ENCODE results near the gene PCAT7. TPM values are rescaled to one million over a fixed set of nuclear protein-coding genes. Genes with fewer than 3 reads are reported as not detected.

Gene PCAT7
- total RNA-seq, 5 donors from 2014 or later (not counting 1 experiment from before 2014, with no cell fraction given), result not detected

- H3K9me3 ChIP-seq, result no peaks in the 10 kb centered on the region
- peaks cover 14 to 29% of the 10 kb centered on the region in 2 donors for H3K27me3 Mint-ChIP-seq
- H3K9me3 Mint-ChIP-seq, result peaks cover 0 to 2% (median 0%) of the 10 kb centered on the region in 3 donors
- no peak overlapping the region for H3K27ac ChIP-seq (ENCODE audit: low read length)
- no peaks in the 10 kb centered on the region for H3K36me3 ChIP-seq (ENCODE audit: control insufficient read depth in 2 of 2, extremely low read depth in 1 of 2, insufficient read depth in 1 of 2, low read length in 1 of 2)
- no peak overlapping the region for H3K27ac Mint-ChIP-seq
- no peaks in the 10 kb centered on the region for H3K36me3 Mint-ChIP-seq
- H3K4me1 Mint-ChIP-seq, result no peaks in the 10 kb centered on the region
- no peak for ATAC-seq (replicated peaks in 1 of 4)
- no peaks in the 10 kb centered on the region for H3K27me3 ChIP-seq (replicated peaks in 1 of 2; ENCODE audit: control insufficient read depth in 2 of 2, extremely low read depth in 1 of 2, insufficient read depth in 2 of 2, low read length in 1 of 2)
- POLR2A ChIA-PET, result no interaction called here
- CTCF ChIA-PET, result no interaction called here
- DNase-seq, result no peak
- 91% methylated on average over 14 of the region's 17 CpGs for WGBS (ENCODE audit: insufficient coverage)
- no peaks in the 10 kb centered on the region for H3K4me1 ChIP-seq (ENCODE audit: control insufficient read depth in 1 of 2, extremely low read depth in 1 of 2, insufficient read depth in 2 of 2, low read length in 2 of 2)
- no peak overlapping the region for H3K4me3 Mint-ChIP-seq
- H3K4me3 ChIP-seq (ENCODE audit: control insufficient read depth in 1 of 2, extremely low read depth in 1 of 2, low read length in 1 of 2), result no peak overlapping the region
Measured at GRCh38 chr9:94568972-94569712, 14.3 kb downstream of the PCAT7 start.

DNA sequence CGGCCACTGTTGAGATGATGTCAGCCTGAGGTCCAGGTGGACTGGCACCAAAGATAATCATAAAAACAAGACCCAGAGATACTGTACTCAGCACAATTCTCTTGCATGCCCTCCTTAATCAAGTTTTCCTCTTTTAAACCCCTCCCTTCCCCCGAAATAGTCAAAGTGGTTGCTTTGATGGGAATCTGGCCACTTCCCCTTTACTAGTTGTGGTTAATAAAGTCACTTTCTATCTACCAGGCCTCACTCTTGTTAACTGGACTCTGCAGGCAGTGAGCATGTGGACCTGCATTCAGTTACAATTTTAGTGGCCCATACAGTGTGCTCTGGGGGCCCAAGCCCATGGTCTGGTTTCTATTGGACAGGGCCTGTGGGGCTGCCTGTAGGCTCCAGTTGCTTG is 21.2 kb downstream of the PCAT7 start:
- no peaks in the 10 kb centered on the region for H3K36me3 ChIP-seq (ENCODE audit: control insufficient read depth in 2 of 2, extremely low read depth in 1 of 2, insufficient read depth in 1 of 2, low read length in 1 of 2)
- Mint-ChIP-seq H3K4me3 (no peak overlapping the region), H3K4me1 (no peaks in the 10 kb centered on the region), H3K27ac (no peak overlapping the region), H3K9me3 (no peaks in the 10 kb centered on the region), H3K36me3 (no peaks in the 10 kb centered on the region), H3K27me3 (peaks cover 16 to 36% of the 10 kb centered on the region in 2 donors)
- ChIA-PET CTCF (interaction anchor here in 1 of 2 donors (0.5 kb wide), 1 partner anchor 26 kb away, joined by 5 read pairs; no protein-coding TSS in a partner anchor), POLR2A (no interaction called here)
- H3K27ac ChIP-seq (ENCODE audit: low read length), result no peak overlapping the region
- no peaks in the 10 kb centered on the region for H3K4me1 ChIP-seq (ENCODE audit: control insufficient read depth in 1 of 2, extremely low read depth in 1 of 2, insufficient read depth in 2 of 2, low read length in 2 of 2)
- no peaks in the 10 kb centered on the region for H3K9me3 ChIP-seq
- 100% methylated on average over 1 of the region's 2 CpGs for WGBS (ENCODE audit: insufficient coverage)
- ATAC-seq (replicated peaks in 1 of 4), result no peak
- DNase-seq, result no peak
- no peak overlapping the region for H3K4me3 ChIP-seq (ENCODE audit: control insufficient read depth in 1 of 2, extremely low read depth in 1 of 2, low read length in 1 of 2)
- H3K27me3 ChIP-seq (replicated peaks in 1 of 2; ENCODE audit: control insufficient read depth in 2 of 2, extremely low read depth in 1 of 2, insufficient read depth in 2 of 2, low read length in 1 of 2), result no peaks in the 10 kb centered on the region

DNA sequence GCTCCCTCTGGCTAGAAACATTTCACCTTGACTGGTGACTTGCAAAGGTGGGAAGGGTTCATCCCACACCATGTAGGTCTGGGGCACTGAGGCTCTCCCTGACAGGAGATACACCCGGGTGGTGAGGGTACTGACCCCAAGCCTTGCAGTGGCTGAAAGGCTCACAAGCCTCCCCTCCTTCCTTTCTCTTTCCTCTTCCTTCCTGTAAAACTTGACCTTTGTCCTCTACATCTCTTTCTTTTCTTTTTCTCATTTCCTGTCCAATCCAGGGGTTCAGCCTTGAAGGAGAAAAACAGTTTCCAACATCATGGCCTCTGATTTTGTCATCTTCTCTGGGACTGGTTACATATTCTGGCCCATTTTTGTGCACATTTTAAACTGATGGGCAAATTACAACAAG is 22.2 kb downstream of the PCAT7 start:
- DNase-seq (no peak), ATAC-seq (replicated peaks in 1 of 4) (no peak)
- H3K4me1 ChIP-seq (ENCODE audit: control insufficient read depth in 1 of 2, extremely low read depth in 1 of 2, insufficient read depth in 2 of 2, low read length in 2 of 2), result no peaks in the 10 kb centered on the region
- H3K9me3 ChIP-seq, result no peaks in the 10 kb centered on the region
- no CpG with 5 or more reads among the region's 1 CpG for WGBS (ENCODE audit: insufficient coverage)
- H3K9me3 Mint-ChIP-seq, result no peaks in the 10 kb centered on the region
- H3K4me3 ChIP-seq (ENCODE audit: control insufficient read depth in 1 of 2, extremely low read depth in 1 of 2, low read length in 1 of 2), result no peak overlapping the region
- H3K36me3 ChIP-seq (ENCODE audit: control insufficient read depth in 2 of 2, extremely low read depth in 1 of 2, insufficient read depth in 1 of 2, low read length in 1 of 2), result no peaks in the 10 kb centered on the region
- H3K27me3 Mint-ChIP-seq, result peaks cover 12 to 30% of the 10 kb centered on the region in 2 donors
- no peak overlapping the region for H3K27ac Mint-ChIP-seq
- no peak overlapping the region for H3K4me3 Mint-ChIP-seq
- ChIA-PET POLR2A (no interaction called here), CTCF (no interaction called here)
- H3K27me3 ChIP-seq (replicated peaks in 1 of 2; ENCODE audit: control insufficient read depth in 2 of 2, extremely low read depth in 1 of 2, insufficient read depth in 2 of 2, low read length in 1 of 2), result no peaks in the 10 kb centered on the region
- H3K36me3 Mint-ChIP-seq, result no peaks in the 10 kb centered on the region
- no peaks in the 10 kb centered on the region for H3K4me1 Mint-ChIP-seq
- H3K27ac ChIP-seq (ENCODE audit: low read length), result no peak overlapping the region

GRCh38 chr9:94577571-94577970 is 22.7 kb downstream of the PCAT7 start:
- Mint-ChIP-seq H3K4me1 (no peaks in the 10 kb centered on the region), H3K4me3 (no peak overlapping the region), H3K9me3 (no peaks in the 10 kb centered on the region), H3K27ac (no peak overlapping the region), H3K36me3 (no peaks in the 10 kb centered on the region), H3K27me3 (peaks cover 7 to 25% of the 10 kb centered on the region in 2 donors)
- no peaks in the 10 kb centered on the region for H3K27me3 ChIP-seq (replicated peaks in 1 of 2; ENCODE audit: control insufficient read depth in 2 of 2, extremely low read depth in 1 of 2, insufficient read depth in 2 of 2, low read length in 1 of 2)
- no peaks in the 10 kb centered on the region for H3K36me3 ChIP-seq (ENCODE audit: control insufficient read depth in 2 of 2, extremely low read depth in 1 of 2, insufficient read depth in 1 of 2, low read length in 1 of 2)
- H3K4me1 ChIP-seq (ENCODE audit: control insufficient read depth in 1 of 2, extremely low read depth in 1 of 2, insufficient read depth in 2 of 2, low read length in 2 of 2), result no peaks in the 10 kb centered on the region
- DNase-seq (no peak), ATAC-seq (replicated peaks in 1 of 4) (no peak)
- 0% methylated on average over 1 of the region's 2 CpGs for WGBS (ENCODE audit: insufficient coverage)
- H3K27ac ChIP-seq (ENCODE audit: low read length), result no peak overlapping the region
- ChIA-PET CTCF (no interaction called here), POLR2A (no interaction called here)
- no peaks in the 10 kb centered on the region for H3K9me3 ChIP-seq
- no peak overlapping the region for H3K4me3 ChIP-seq (ENCODE audit: control insufficient read depth in 1 of 2, extremely low read depth in 1 of 2, low read length in 1 of 2)

- peaks cover 0 to 7% of the 10 kb centered on the region in 2 experiments for H3K27me3 ChIP-seq (replicated peaks in 1 of 2; ENCODE audit: control insufficient read depth in 2 of 2, extremely low read depth in 1 of 2, insufficient read depth in 2 of 2, low read length in 1 of 2)
- Mint-ChIP-seq H3K9me3 (no peaks in the 10 kb centered on the region), H3K4me1 (peaks cover 14 to 21% (median 19%) of the 10 kb centered on the region in 3 donors), H3K36me3 (no peaks in the 10 kb centered on the region), H3K4me3 (no peak overlapping the region), H3K27me3 (peaks cover 1 to 4% of the 10 kb centered on the region in 2 donors), H3K27ac (no peak overlapping the region)
- H3K4me3 ChIP-seq (ENCODE audit: control insufficient read depth in 1 of 2, extremely low read depth in 1 of 2, low read length in 1 of 2), result no peak overlapping the region
- no peak for DNase-seq
- ChIA-PET POLR2A (no interaction called here), CTCF (no interaction called here)
- H3K27ac ChIP-seq (ENCODE audit: low read length), result no peak overlapping the region
- no peak for ATAC-seq (replicated peaks in 1 of 4)
- H3K4me1 ChIP-seq (ENCODE audit: control insufficient read depth in 1 of 2, extremely low read depth in 1 of 2, insufficient read depth in 2 of 2, low read length in 2 of 2), result peaks cover 7 to 12% of the 10 kb centered on the region in 2 experiments
- H3K9me3 ChIP-seq, result no peaks in the 10 kb centered on the region
- WGBS (ENCODE audit: insufficient coverage), result 91% methylated on average over 4 of the region's 5 CpGs
- no peaks in the 10 kb centered on the region for H3K36me3 ChIP-seq (ENCODE audit: control insufficient read depth in 2 of 2, extremely low read depth in 1 of 2, insufficient read depth in 1 of 2, low read length in 1 of 2)
Measured at GRCh38 chr9:94581728-94582127, 26.8 kb downstream of the PCAT7 start.

DNA sequence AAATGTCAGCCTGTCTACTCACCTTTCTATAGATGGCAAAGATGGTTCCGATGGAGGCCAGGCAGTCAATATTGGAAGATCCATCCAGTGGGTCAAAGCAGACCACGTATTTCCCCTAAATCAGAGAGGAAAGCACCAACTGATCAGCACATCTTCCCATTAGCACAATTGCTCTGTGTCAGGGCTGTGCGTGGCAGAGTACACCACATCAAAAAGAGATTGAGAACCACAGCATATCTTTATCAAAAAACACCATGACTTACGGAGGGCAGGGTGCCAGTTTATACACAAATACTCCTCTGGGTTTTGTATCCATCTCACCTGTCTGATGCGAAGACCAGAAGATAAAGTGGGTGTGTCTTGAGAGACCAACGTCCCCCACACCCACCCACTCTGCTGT is 29.7 kb downstream of the PCAT7 start:
- ChIA-PET CTCF (no interaction called here), POLR2A (no interaction called here)
- Histone ChIP-seq H3K36me3 (ENCODE audit: control insufficient read depth in 2 of 2, extremely low read depth in 1 of 2, insufficient read depth in 1 of 2, low read length in 1 of 2) (no peaks in the 10 kb centered on the region), H3K4me3 (ENCODE audit: control insufficient read depth in 1 of 2, extremely low read depth in 1 of 2, low read length in 1 of 2) (no peak overlapping the region), H3K9me3 (no peaks in the 10 kb centered on the region), H3K27me3 (replicated peaks in 1 of 2; ENCODE audit: control insufficient read depth in 2 of 2, extremely low read depth in 1 of 2, insufficient read depth in 2 of 2, low read length in 1 of 2) (peaks cover 0 to 18% of the 10 kb centered on the region in 2 experiments), H3K27ac (ENCODE audit: low read length) (no peak overlapping the region), H3K4me1 (ENCODE audit: control insufficient read depth in 1 of 2, extremely low read depth in 1 of 2, insufficient read depth in 2 of 2, low read length in 2 of 2) (peaks cover 7 to 12% of the 10 kb centered on the region in 2 experiments)
- H3K27me3 Mint-ChIP-seq, result peaks cover 8 to 9% of the 10 kb centered on the region in 2 donors
- no peak overlapping the region for H3K27ac Mint-ChIP-seq
- 0% methylated on average over 3 of the region's 6 CpGs for WGBS (ENCODE audit: insufficient coverage)
- H3K4me1 Mint-ChIP-seq, result peaks cover 14 to 27% (median 23%) of the 10 kb centered on the region in 3 donors
- ATAC-seq (replicated peaks in 1 of 4), result peak; percentile 43 to 83 (median 56)
- H3K4me3 Mint-ChIP-seq, result no peak overlapping the region
- H3K36me3 Mint-ChIP-seq, result no peaks in the 10 kb centered on the region
- peak in 18 of 35 experiments; percentile 2 to 57 (median 8) for DNase-seq
- H3K9me3 Mint-ChIP-seq, result no peaks in the 10 kb centered on the region

Measured in T-cell (primary cell).